GM12878 (cell line): ENCODE measurements around the gene NKD1.

Experiments
- CHD1 ChIP-seq: IDR thresholded peaks from 2 replicates; pipeline ENCODE4 v1.6.1; 2012; ENCODE audit warnings: low read depth, low read length, improper control_type of control experiment
- MEF2A ChIP-seq: IDR thresholded peaks from 2 replicates; pipeline ENCODE4 v1.6.1; 2011; ENCODE audit warnings: low read depth, mild to moderate bottlenecking, low read length, moderate library complexity; ENCODE audit not compliant: insufficient read depth
- MTA2 ChIP-seq: fragments of 450-650 bp; IDR thresholded peaks from 2 replicates; pipeline ENCODE4 v1.6.1; 2016; ENCODE audit warnings: low read depth, mild to moderate bottlenecking, moderate library complexity
- POLR2A ChIP-seq: IDR thresholded peaks from 2 replicates; pipeline ENCODE4 v1.6.1; 2011; ENCODE audit warnings: low read depth, mild to moderate bottlenecking, low read length
- POLR2AphosphoS2 ChIP-seq: IDR thresholded peaks from 2 replicates; pipeline ENCODE4 v1.6.1; 2011; ENCODE audit warnings: low read depth, mild to moderate bottlenecking, low read length, improper control_type of control experiment, moderate library complexity
- SP1 ChIP-seq: IDR thresholded peaks from one replicate; pipeline ENCODE4 v1.6.1; 2011; ENCODE audit warnings: low read depth, low read length
- SREBF2 ChIP-seq: IDR thresholded peaks from 2 replicates; pipeline ENCODE4 v1.6.1; 2012; ENCODE audit warnings: mild to moderate bottlenecking, low read length
- TBL1XR1 ChIP-seq: IDR thresholded peaks from 2 replicates; pipeline ENCODE4 v1.6.1; 2012; ENCODE audit warnings: low read depth, low read length, improper control_type of control experiment
- ZBED1 ChIP-seq: IDR thresholded peaks from 2 replicates; pipeline ENCODE4 v1.6.1; 2016; ENCODE audit warnings: borderline replicate concordance
- ZNF274 ChIP-seq: IDR thresholded peaks from one replicate; pipeline ENCODE4 v1.8.0; 2011; ENCODE audit not compliant: insufficient read length, insufficient read depth
- TF ChIP-seq, protein P1 (sequence below): IDR thresholded peaks from 2 replicates; pipeline ENCODE4 v1.6.1; 2012; ENCODE audit warnings: mild to moderate bottlenecking, low read depth, low read length
- TF ChIP-seq, protein P2 (sequence below), 3 experiments: IDR thresholded peaks in 2 of 3; conservative IDR thresholded peaks in 1 of 3; 2 replicates each; pipeline ENCODE4 v1.5.1; 2011; ENCODE audit warnings: low read depth in 3 of 3, low read length in 3 of 3, mild to moderate bottlenecking in 3 of 3, control low read depth in 2 of 3, moderate library complexity in 2 of 3, inconsistent platforms in 1 of 3, mixed read lengths in 1 of 3; ENCODE audit not compliant: control insufficient read depth in 2 of 3, insufficient read depth in 1 of 3; ENCODE audit errors: extremely low read depth in 1 of 3
- TF ChIP-seq, protein P3 (sequence below): IDR thresholded peaks from 2 replicates; pipeline ENCODE4 v1.6.1; 2012; ENCODE audit warnings: low read depth, low read length, improper control_type of control experiment

DNA sequence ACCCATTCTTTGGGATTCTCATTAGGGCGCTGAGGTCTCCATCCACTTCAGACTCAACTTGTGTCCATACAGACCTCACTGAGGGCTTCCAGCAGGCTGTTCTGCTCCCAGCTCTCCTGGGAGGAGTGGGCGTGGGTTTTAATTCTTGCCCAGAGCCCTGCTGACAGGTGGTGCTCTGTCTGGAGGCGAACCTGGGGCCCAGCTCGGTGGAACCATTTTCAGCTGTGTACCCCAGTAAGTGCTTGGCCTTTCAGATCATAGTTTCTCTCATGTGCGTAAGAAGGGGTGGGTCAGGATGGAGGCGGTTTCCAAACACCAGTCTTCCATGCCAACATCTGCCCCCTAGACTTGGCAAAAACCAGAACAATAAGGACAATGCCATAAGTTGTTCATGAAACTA is 21.4 kb upstream of the NKD1 start:
- TF ChIP-seq, protein P1, sequence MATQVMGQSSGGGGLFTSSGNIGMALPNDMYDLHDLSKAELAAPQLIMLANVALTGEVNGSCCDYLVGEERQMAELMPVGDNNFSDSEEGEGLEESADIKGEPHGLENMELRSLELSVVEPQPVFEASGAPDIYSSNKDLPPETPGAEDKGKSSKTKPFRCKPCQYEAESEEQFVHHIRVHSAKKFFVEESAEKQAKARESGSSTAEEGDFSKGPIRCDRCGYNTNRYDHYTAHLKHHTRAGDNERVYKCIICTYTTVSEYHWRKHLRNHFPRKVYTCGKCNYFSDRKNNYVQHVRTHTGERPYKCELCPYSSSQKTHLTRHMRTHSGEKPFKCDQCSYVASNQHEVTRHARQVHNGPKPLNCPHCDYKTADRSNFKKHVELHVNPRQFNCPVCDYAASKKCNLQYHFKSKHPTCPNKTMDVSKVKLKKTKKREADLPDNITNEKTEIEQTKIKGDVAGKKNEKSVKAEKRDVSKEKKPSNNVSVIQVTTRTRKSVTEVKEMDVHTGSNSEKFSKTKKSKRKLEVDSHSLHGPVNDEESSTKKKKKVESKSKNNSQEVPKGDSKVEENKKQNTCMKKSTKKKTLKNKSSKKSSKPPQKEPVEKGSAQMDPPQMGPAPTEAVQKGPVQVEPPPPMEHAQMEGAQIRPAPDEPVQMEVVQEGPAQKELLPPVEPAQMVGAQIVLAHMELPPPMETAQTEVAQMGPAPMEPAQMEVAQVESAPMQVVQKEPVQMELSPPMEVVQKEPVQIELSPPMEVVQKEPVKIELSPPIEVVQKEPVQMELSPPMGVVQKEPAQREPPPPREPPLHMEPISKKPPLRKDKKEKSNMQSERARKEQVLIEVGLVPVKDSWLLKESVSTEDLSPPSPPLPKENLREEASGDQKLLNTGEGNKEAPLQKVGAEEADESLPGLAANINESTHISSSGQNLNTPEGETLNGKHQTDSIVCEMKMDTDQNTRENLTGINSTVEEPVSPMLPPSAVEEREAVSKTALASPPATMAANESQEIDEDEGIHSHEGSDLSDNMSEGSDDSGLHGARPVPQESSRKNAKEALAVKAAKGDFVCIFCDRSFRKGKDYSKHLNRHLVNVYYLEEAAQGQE: no peak
- TF ChIP-seq POLR2AphosphoS2 (no peak), CHD1 (no peak), SREBF2 (no peak), MEF2A (no peak), TBL1XR1 (no peak), SP1 (no peak), ZBED1 (no peak), POLR2A (no peak), MTA2 (no peak), ZNF274 (no peak)
- TF ChIP-seq, protein P2, sequence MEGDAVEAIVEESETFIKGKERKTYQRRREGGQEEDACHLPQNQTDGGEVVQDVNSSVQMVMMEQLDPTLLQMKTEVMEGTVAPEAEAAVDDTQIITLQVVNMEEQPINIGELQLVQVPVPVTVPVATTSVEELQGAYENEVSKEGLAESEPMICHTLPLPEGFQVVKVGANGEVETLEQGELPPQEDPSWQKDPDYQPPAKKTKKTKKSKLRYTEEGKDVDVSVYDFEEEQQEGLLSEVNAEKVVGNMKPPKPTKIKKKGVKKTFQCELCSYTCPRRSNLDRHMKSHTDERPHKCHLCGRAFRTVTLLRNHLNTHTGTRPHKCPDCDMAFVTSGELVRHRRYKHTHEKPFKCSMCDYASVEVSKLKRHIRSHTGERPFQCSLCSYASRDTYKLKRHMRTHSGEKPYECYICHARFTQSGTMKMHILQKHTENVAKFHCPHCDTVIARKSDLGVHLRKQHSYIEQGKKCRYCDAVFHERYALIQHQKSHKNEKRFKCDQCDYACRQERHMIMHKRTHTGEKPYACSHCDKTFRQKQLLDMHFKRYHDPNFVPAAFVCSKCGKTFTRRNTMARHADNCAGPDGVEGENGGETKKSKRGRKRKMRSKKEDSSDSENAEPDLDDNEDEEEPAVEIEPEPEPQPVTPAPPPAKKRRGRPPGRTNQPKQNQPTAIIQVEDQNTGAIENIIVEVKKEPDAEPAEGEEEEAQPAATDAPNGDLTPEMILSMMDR (IDR thresholded peaks at IDR 0.05 in 2 of 3, conservative IDR thresholded peaks at IDR 0.05 in 1 of 3; ENCODE audit: control insufficient read depth in 2 of 3, extremely low read depth in 1 of 3, insufficient read depth in 1 of 3, low read depth in 3 of 3, low read length in 3 of 3): no peak
- TF ChIP-seq, protein P3, sequence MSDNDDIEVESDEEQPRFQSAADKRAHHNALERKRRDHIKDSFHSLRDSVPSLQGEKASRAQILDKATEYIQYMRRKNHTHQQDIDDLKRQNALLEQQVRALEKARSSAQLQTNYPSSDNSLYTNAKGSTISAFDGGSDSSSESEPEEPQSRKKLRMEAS: no peak
